GM18508 (cell line): ENCODE results near the gene ALDH16A1.

Source experiments
- ATAC-seq: cut with Tn5 transposase; IDR thresholded peaks from one replicate; pipeline ENCODE4 v1.9.1; 2021; ENCODE audit warnings: moderate number of reproducible peaks; ENCODE audit not compliant: insufficient read depth, unreplicated experiment

ALDH16A1 gene

DNA sequence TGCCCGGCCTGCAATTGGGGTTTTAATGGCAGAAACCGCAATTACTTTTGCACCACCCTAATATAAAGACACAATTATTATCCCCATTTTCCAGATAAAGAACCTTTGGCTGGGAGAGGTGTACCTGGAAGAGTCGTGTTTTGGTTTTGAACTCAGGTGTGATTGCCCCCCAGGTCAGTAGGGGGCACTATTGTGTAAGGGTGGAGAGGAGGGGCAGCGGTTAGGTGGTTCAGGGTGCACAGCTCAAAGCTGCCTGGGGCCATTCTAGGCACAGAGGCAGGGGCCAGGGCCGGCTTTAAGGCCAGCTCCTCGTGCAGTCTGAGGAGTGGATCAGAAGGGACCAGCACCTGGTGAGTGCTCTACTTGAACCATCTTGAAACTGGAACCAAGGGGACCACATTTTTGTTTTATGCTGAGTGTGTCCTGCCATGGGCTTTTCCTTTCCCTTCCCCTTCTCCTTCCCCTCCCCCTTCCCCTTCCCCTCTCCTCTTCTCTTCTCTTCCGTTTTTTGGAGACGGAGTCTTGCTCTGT, 53.6 kb downstream of the ALDH16A1 start:
- no peak for ATAC-seq

DNA sequence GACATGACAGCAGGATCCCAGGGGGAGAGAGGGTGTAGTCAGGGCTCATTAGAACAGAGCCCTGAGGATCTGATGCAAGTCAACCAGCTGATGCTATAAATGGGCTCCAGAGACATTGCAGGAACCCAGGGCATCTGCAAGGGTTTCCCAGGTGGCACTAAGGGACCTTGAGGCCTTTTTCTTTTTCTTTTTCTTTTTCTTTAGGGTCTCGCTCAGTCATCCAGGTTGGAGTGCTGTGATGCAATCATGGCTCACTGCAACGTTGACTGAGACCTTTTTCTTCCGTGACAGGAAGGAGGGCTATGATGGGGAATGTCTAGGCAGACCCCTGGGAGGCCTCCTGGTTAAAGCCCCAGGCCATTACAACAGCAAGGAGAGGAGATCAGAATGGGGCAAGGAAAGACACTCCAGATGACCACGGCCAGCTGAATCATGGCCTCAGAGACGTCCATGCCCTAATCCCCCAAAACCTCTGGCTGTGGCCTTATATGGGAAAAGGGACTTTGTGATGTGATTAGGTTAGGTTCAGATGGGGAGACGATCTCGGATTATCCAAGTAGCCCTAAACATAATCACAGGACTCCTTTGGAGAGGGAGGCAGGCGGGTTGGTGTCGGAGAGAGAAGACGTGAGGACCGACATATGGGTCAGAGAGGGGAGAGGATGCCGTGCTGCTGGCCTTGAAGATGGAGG, 54.9 kb downstream of the ALDH16A1 start:
- no peak for ATAC-seq

GRCh38 chr19:49512970-49513745, 60.1 kb downstream of the ALDH16A1 start:
- ATAC-seq = no peak

GRCh38 chr19:49513746-49514118, 60.7 kb downstream of the ALDH16A1 start:
- ATAC-seq = no peak

GRCh38 chr19:49514151-49514550, 61.1 kb downstream of the ALDH16A1 start:
- no peak for ATAC-seq

GRCh38 chr19:49515767-49516166, 62.7 kb downstream of the ALDH16A1 start:
- ATAC-seq = no peak

DNA sequence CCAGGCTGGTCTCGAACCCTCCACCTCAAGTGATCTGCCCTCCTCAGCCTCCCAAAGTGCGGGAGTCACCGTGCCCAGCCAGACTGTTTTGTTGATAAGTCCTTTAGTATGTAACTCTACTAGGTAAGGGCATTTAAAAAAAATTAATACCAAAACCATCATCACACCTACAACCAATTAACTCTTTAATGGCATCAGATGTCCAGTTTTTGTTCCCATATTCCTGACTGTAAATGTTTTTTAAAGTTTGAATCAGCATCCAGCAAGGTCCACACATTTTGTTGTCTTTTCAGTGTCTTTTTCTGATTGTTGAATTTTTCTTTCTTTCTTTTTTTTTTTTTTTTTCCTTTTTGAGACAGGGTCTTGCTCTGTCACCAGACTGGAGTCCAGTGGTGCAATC, 65.0 kb downstream of the ALDH16A1 start:
- ATAC-seq = no peak
